Body of pancreas (tissue), 4 donors: ENCODE measurements around the gene G3BP2.

ENCODE experiments used
- POLR2A ChIP-seq, 3 donors: fragments of 450-650 bp; IDR thresholded peaks; one replicate each; pipeline ENCODE4 v1.6.1; 2016; ENCODE audit warnings: antibody characterized with exemption in 3 of 3, mild to moderate bottlenecking in 2 of 3
- TF ChIP-seq, protein P1 (sequence below), 7 experiments: fragments of 450-650 bp in 4 of 7; fragments of 200-600 bp in 3 of 7; sonication (generic) in 3 of 7; IDR thresholded peaks; one replicate each; pipeline ENCODE4 v1.5.1; 2016 to 2019; ENCODE audit warnings: antibody characterized with exemption in 7 of 7

DNA sequence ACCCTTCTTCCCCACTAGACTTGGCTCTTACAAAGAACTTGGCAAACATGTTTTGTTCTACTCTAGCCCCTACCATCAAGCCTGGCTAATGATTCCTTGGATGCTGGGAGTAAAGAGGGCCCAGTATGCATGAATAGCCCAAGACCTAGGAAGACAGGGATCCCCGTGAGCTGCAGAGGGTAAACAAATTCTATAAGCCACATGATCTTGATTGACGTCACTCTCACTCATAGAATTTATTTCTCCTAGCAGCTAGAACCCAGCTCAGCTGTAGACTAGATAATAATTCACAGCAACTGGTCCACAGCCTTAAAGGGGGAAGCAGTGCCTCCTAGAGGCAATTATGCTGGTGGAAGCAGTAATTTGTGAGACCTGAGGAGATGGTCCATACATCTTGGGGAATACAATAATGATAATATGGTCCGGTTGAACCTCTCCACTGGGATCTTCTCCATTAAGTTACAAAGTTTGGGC lies 35.0 kb upstream of the G3BP2 start:
- TF ChIP-seq, protein P1, sequence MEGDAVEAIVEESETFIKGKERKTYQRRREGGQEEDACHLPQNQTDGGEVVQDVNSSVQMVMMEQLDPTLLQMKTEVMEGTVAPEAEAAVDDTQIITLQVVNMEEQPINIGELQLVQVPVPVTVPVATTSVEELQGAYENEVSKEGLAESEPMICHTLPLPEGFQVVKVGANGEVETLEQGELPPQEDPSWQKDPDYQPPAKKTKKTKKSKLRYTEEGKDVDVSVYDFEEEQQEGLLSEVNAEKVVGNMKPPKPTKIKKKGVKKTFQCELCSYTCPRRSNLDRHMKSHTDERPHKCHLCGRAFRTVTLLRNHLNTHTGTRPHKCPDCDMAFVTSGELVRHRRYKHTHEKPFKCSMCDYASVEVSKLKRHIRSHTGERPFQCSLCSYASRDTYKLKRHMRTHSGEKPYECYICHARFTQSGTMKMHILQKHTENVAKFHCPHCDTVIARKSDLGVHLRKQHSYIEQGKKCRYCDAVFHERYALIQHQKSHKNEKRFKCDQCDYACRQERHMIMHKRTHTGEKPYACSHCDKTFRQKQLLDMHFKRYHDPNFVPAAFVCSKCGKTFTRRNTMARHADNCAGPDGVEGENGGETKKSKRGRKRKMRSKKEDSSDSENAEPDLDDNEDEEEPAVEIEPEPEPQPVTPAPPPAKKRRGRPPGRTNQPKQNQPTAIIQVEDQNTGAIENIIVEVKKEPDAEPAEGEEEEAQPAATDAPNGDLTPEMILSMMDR (IDR thresholded peaks at IDR 0.05), result peak in 5 of 7 experiments; percentile 9 to 28 (median 22)
- TF ChIP-seq POLR2A (IDR thresholded peaks at IDR 0.05), result no peak
